Pancreas (tissue), 10 donors: ENCODE measurements around the gene MAPK10. TPM values are rescaled to one million over a fixed set of nuclear protein-coding genes. Genes with fewer than 3 reads are reported as not detected.

ENCODE experiments used
- ATAC-seq, 4 donors: fragments of 200-7000 bp; cut with Tn5 transposase; one replicate each; pipeline versions ENCODE4 v1.8.0 to v1.9.1; 2020; ENCODE audit warnings: mild to moderate bottlenecking in 4 of 4, moderate library complexity in 4 of 4
- DNase-seq, 6 donors: peaks; one replicate each; pipeline ENCODE4 v3.0.0-alpha.2; 2020
- FAIRE-seq: peaks from 2 replicates; lab custom pipeline; 2012; peaks lifted over from hg19 to GRCh38; lab: Jason Lieb, UNC
- H3K27ac ChIP-seq, 4 donors: fragments of 200-600 bp; sonication (generic); 1 replicate in 3 of 4; 2 replicates in 1 of 4; pipeline versions ENCODE4 v1.5.0 to v1.8.0; 2020
- H3K27me3 ChIP-seq, 4 donors: fragments of 200-600 bp; one replicate each; pipeline ENCODE4 v1.8.0; 2021
- H3K36me3 ChIP-seq, 3 donors: fragments of 200-600 bp; sonication (generic) in 1 of 3; one replicate each; pipeline versions ENCODE4 v1.5.0 to v1.8.0; 2020 to 2021
- H3K4me1 ChIP-seq, 3 donors: fragments of 200-600 bp; one replicate each; pipeline ENCODE4 v1.8.0; 2021
- H3K4me3 ChIP-seq, 4 donors: fragments of 200-600 bp; sonication (generic) in 2 of 4; one replicate each; pipeline versions ENCODE4 v1.5.0 to v1.8.0; 2020 to 2021
- H3K9me3 ChIP-seq, 4 donors: fragments of 200-600 bp; one replicate each; pipeline ENCODE4 v1.8.0; 2021
- WGBS, 2 donors: extraction: QIAGEN DNeasy Blood & Tissue Kit; methylation state at CpG; one replicate each; pipeline ENCODE4 v1.1.7; 2013; 5-methylcytosine and 5-hydroxymethylcytosine counted together
- intact Hi-C, 3 donors: fragments of 100-400 bp; cut with DNase I; formaldehyde crosslinking; loops; one replicate each; pipeline versions ENCODE4 v1.11.1 to v1.14.2; 2022
- polyA plus RNA-seq, 2 donors: library from polyadenylated mRNA; stranded (reverse); fragments of 200-250 nt; gene quantifications; one replicate each; pipeline ENCODE4 v1.2.3, GENCODE V29; 2013
- total RNA-seq, 6 donors: library from RNA; stranded (reverse); fragmentation: NEBNext Ultra II Directional in 4 of 6; extraction: Animal tissue kit (Norgen Biotek cat#: 25700) in 4 of 6; gene quantifications; one replicate each; pipeline versions ENCODE4 v1.2.1 to v1.2.4, GENCODE V29; 2021 to 2023
- TF ChIP-seq, protein P1 (sequence below), 4 donors: fragments of 200-600 bp; sonication (generic) in 3 of 4; IDR thresholded peaks; one replicate each; pipeline versions ENCODE4 v1.5.0 to v1.8.0; 2021; ENCODE audit warnings: antibody characterized with exemption in 4 of 4
- donor health status: healthy with polysubstance abuse.
- donor health status: DM: no; HTN: no; CAD: no; lungs with moderate emphysema.
- donor health status: DM: no; HTN: no; CAD: no.
- donor health status: control.
- donor health status: control.
- donor health status: Bipolar disorder and iron deficiency.
- donor health status: DM: yes; HTN: yes; CAD: no.
- donor health status: DM: no; HTN: no; CAD: no.
- donor health status: DM: no; HTN: no; CAD: no.
- donor health status: DM: yes; HTN: yes; CAD: no.

The MAPK10 gene
- total and polyA plus RNA-seq, 8 donors, result 5.1 to 20.7 (median 9.9) TPM

DNA sequence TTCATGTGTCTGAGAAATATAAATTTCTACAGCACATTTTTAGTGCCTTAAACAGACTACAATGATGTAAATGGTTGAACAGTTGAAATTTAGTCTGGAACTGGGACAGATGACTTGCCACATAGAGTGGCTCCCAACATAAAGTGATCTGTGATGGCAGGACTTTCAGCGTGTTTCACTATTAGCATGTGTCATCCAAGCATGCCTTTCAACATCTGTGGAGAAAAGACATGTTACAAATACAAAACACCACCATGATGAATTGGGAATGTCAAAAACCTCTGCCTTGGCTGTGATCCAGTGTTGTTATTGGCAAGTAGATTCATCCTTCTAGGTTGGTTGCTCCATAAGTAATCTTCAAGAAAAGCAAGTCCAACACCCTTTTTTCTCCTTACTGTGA, 348.7 kb downstream of the MAPK10 start:
- ATAC-seq (peak in 1 of 4 donors; percentile 11), FAIRE-seq (no peak), DNase-seq (no peak)
- Histone ChIP-seq H3K27me3 (no peaks in the 10 kb centered on the region), H3K4me3 (no peak overlapping the region), H3K4me1 (no peaks in the 10 kb centered on the region), H3K36me3 (no peaks in the 10 kb centered on the region), H3K27ac (no peak overlapping the region), H3K9me3 (no peaks in the 10 kb centered on the region)
- intact Hi-C loops, result no loop called here
- WGBS, 2 donors, result 85 to 86% methylated on average over 1 of the region's 1 CpG
- TF ChIP-seq, protein P1, sequence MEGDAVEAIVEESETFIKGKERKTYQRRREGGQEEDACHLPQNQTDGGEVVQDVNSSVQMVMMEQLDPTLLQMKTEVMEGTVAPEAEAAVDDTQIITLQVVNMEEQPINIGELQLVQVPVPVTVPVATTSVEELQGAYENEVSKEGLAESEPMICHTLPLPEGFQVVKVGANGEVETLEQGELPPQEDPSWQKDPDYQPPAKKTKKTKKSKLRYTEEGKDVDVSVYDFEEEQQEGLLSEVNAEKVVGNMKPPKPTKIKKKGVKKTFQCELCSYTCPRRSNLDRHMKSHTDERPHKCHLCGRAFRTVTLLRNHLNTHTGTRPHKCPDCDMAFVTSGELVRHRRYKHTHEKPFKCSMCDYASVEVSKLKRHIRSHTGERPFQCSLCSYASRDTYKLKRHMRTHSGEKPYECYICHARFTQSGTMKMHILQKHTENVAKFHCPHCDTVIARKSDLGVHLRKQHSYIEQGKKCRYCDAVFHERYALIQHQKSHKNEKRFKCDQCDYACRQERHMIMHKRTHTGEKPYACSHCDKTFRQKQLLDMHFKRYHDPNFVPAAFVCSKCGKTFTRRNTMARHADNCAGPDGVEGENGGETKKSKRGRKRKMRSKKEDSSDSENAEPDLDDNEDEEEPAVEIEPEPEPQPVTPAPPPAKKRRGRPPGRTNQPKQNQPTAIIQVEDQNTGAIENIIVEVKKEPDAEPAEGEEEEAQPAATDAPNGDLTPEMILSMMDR (IDR thresholded peaks at IDR 0.05), result no peak

DNA sequence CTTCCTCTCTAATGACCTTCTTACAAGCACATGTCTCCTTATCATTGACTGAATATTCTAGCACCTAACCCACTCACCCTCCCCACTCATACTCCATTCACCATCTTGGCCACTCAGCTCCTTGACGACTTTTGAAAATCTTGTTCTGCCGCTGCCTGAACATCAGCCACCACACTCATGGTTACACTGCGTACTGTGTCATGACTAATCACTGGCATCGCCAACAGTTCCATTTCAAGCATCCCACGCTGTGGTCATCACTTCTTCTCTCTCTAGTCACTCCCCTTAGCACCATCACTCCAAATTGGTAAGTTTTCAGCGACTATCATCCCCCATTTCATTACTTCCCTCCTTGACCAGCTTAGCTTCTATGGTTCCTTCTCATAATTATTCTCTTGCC, 352.8 kb downstream of the MAPK10 start:
- TF ChIP-seq, protein P1 (IDR thresholded peaks at IDR 0.05), result no peak
- no peaks in the 10 kb centered on the region for H3K9me3 ChIP-seq
- FAIRE-seq (no peak), DNase-seq (no peak), ATAC-seq (no peak)
- 94 to 96% methylated on average over 6 of the region's 6 CpGs for WGBS, 2 donors
- no peaks in the 10 kb centered on the region for H3K36me3 ChIP-seq
- H3K27ac ChIP-seq, result no peak overlapping the region
- no peaks in the 10 kb centered on the region for H3K4me1 ChIP-seq
- no peaks in the 10 kb centered on the region for H3K27me3 ChIP-seq
- intact Hi-C loops, result no loop called here
- no peak overlapping the region for H3K4me3 ChIP-seq

DNA sequence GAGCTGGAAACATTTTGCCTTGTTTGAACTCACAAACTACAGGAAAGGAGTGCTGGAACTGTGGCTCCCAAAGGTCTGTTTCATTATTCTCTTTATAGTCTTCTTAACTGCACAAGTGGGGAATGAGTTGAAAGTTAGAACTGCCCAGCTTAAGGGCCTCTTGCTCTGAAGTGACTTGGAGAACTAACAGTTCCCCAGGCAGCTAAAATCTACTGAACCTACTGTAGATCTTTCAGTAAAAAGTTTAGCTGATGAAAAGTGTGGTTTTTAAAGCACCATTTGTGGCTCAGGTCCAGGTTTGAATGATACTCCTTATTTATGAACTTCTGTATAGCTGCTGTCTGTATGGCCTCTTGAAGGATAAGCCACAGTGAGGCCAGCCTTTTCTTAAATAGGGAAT, 353.8 kb downstream of the MAPK10 start:
- Histone ChIP-seq H3K27ac (no peak overlapping the region), H3K36me3 (no peaks in the 10 kb centered on the region), H3K9me3 (no peaks in the 10 kb centered on the region), H3K4me3 (no peak overlapping the region), H3K4me1 (no peaks in the 10 kb centered on the region), H3K27me3 (no peaks in the 10 kb centered on the region)
- FAIRE-seq (no peak), ATAC-seq (no peak), DNase-seq (no peak)
- TF ChIP-seq, protein P1 (IDR thresholded peaks at IDR 0.05), result no peak
- intact Hi-C loops, result no loop called here

DNA sequence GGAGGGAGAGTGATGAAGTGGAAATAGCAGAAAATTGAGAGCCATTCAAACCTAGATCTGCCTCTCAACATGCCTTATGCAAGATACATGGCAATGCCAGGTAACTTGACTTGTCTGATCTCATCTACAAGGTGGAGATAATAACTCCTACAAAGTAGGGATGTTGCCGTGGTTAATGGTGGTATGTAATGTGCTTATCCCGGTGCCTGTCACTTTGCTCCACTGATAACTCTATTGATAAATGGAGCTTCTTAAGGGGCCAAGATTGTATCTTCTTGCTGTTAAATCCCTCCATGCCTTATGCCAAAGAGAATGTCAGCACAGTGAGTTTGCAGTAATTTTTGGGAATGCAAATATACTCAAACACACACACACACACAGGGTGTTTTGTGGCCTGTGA, 355.8 kb downstream of the MAPK10 start:
- Histone ChIP-seq H3K27me3 (no peaks in the 10 kb centered on the region), H3K27ac (no peak overlapping the region), H3K36me3 (no peaks in the 10 kb centered on the region), H3K4me1 (no peaks in the 10 kb centered on the region), H3K9me3 (no peaks in the 10 kb centered on the region), H3K4me3 (no peak overlapping the region)
- TF ChIP-seq, protein P1 (IDR thresholded peaks at IDR 0.05), result no peak
- intact Hi-C loops, result no loop called here
- no peak for FAIRE-seq
- no peak for DNase-seq
- WGBS, 2 donors, result 77 to 84% methylated on average over 2 of the region's 2 CpGs
- no peak for ATAC-seq

DNA sequence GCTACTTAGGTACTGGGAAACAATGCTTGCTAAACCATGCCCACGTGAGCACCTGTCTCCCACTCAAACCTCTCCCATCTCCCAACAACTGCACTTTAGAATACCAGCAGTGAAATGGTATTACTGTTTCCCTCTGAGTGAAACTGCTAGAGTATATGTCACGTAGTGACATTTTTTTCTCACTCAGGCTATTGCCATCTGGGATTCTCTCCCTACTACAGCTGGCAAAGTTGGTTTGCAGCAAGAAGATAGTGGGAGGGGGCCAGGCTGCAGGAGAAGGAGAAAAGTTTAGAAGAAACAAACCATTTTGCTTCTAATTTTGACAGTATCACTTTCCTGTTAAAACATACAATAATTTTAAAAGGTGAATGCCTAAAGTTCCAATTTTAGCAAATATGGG, 358.3 kb downstream of the MAPK10 start:
- no peak overlapping the region for H3K27ac ChIP-seq
- no peaks in the 10 kb centered on the region for H3K27me3 ChIP-seq
- no peak overlapping the region for H3K4me3 ChIP-seq
- no peaks in the 10 kb centered on the region for H3K36me3 ChIP-seq
- H3K4me1 ChIP-seq, result no peaks in the 10 kb centered on the region
- TF ChIP-seq, protein P1 (IDR thresholded peaks at IDR 0.05), result no peak
- ATAC-seq (no peak), FAIRE-seq (no peak), DNase-seq (no peak)
- WGBS, 2 donors, result 90 to 94% methylated on average over 2 of the region's 2 CpGs
- intact Hi-C loops, result no loop called here
- no peaks in the 10 kb centered on the region for H3K9me3 ChIP-seq
